GM21717 (cell line): Measurements from ENCODE around the gene CAMK1G.

Source experiments
- ATAC-seq: cut with Tn5 transposase; IDR thresholded peaks from one replicate; pipeline ENCODE4 v1.9.1; 2021; ENCODE audit warnings: mild to moderate bottlenecking, moderate library complexity; ENCODE audit not compliant: unreplicated experiment

The CAMK1G gene

GRCh38 chr1:209597499-209597898 is 14.0 kb downstream of the CAMK1G start:
- ATAC-seq, result no peak

- ATAC-seq, result no peak
These were observed 14.7 kb downstream of the CAMK1G start for GRCh38 chr1:209598227-209598626.

- ATAC-seq, result no peak
These were observed 17.0 kb downstream of the CAMK1G start for GRCh38 chr1:209600541-209600940.

GRCh38 chr1:209601809-209602657 is 18.5 kb downstream of the CAMK1G start:
- peak; percentile 56 for ATAC-seq

GRCh38 chr1:209603877-209604276 is 20.4 kb downstream of the CAMK1G start:
- no peak for ATAC-seq

GRCh38 chr1:209607102-209607794 is 23.7 kb downstream of the CAMK1G start:
- peak; percentile 88 for ATAC-seq

GRCh38 chr1:209607795-209608178 is 24.3 kb downstream of the CAMK1G start:
- ATAC-seq, result peak; percentile 30

GRCh38 chr1:209609041-209609790 is 25.7 kb downstream of the CAMK1G start:
- no peak for ATAC-seq

- ATAC-seq, result no peak
These were observed 26.5 kb downstream of the CAMK1G start for GRCh38 chr1:209609791-209610630.

GRCh38 chr1:209610631-209610905 is 27.1 kb downstream of the CAMK1G start:
- no peak for ATAC-seq

- ATAC-seq, result no peak
These were observed 28.5 kb downstream of the CAMK1G start for GRCh38 chr1:209611771-209612570.

GRCh38 chr1:209612646-209613399 is 29.3 kb downstream of the CAMK1G start:
- ATAC-seq, result no peak

- ATAC-seq, result no peak
These were observed 30.1 kb downstream of the CAMK1G start for GRCh38 chr1:209613400-209614150.

- no peak for ATAC-seq
These were observed 30.6 kb downstream of the CAMK1G start for GRCh38 chr1:209614151-209614420.

- no peak for ATAC-seq
These were observed 31.4 kb downstream of the CAMK1G start for GRCh38 chr1:209614906-209615305.

- ATAC-seq, result no peak
These were observed 33.0 kb downstream of the CAMK1G start for GRCh38 chr1:209616366-209617046.

- no peak for ATAC-seq
These were observed 33.6 kb downstream of the CAMK1G start for GRCh38 chr1:209617047-209617673.

GRCh38 chr1:209617755-209618154 is 34.2 kb downstream of the CAMK1G start:
- no peak for ATAC-seq
